Mucosa of stomach (tissue), 1 donor: Measurements from ENCODE around the gene SPDYE6.
"Not testable (repeated sequence)": the region's sequence is repeated elsewhere in the genome, so short reads cannot be mapped to it uniquely, and the experiment has no call there.

Experiments
- H3K27me3 ChIP-seq: one replicate; pipeline ENCODE4 v1.7.0; 2013; ENCODE audit warnings: mild to moderate bottlenecking, low read length; ENCODE audit not compliant: control insufficient read depth, insufficient read depth
- H3K36me3 ChIP-seq: one replicate; pipeline ENCODE4 v1.7.0; 2013; ENCODE audit warnings: low read length; ENCODE audit not compliant: control insufficient read depth, insufficient read depth
- H3K4me1 ChIP-seq: one replicate; pipeline ENCODE4 v1.7.0; 2013; ENCODE audit warnings: mild to moderate bottlenecking, low read length; ENCODE audit not compliant: control insufficient read depth, insufficient read depth
- H3K4me3 ChIP-seq: one replicate; pipeline ENCODE4 v1.7.0; 2013; ENCODE audit warnings: low read length
- H3K9ac ChIP-seq: one replicate; pipeline ENCODE4 v1.7.0; 2013; ENCODE audit warnings: mild to moderate bottlenecking, low read length, moderate library complexity
- H3K9me3 ChIP-seq: one replicate; pipeline ENCODE4 v1.7.0; 2013; ENCODE audit warnings: mild to moderate bottlenecking, low read length, moderate library complexity; ENCODE audit not compliant: control insufficient read depth
- donor health status: Pancreatic carcinoma.

SPDYE6 gene, protein sequence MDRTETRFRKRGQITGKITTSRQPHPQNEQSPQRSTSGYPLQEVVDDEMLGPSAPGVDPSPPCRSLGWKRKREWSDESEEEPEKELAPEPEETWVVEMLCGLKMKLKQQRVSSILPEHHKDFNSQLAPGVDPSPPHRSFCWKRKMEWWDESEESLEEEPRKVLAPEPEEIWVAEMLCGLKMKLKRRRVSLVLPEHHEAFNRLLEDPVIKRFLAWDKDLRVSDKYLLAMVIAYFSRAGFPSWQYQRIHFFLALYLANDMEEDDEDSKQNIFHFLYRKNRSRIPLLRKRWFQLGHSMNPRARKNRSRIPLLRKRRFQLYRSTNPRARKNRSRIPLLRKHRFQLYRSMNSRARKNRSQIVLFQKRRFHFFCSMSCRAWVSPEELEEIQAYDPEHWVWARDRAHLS

GRCh38 chr7:102356344-102356743, at the start of gene SPDYE6:
TSS of gene SPDYE6 (minus strand) at chr7:102356444. CDS start at chr7:102356023, 421 bp downstream.
- H3K36me3 ChIP-seq, H3K9me3 ChIP-seq, H3K4me1 ChIP-seq, H3K27me3 ChIP-seq, H3K4me3 ChIP-seq, H3K9ac ChIP-seq: not testable (repeated sequence)

GRCh38 chr7:102404862-102405188, 48.6 kb upstream of the SPDYE6 start:
- not testable (repeated sequence) for H3K36me3 ChIP-seq, H3K4me1 ChIP-seq, H3K9me3 ChIP-seq, H3K27me3 ChIP-seq, H3K4me3 ChIP-seq, H3K9ac ChIP-seq

GRCh38 chr7:102404005-102404861, 48.0 kb upstream of the SPDYE6 start:
- H3K4me3 ChIP-seq, result no peak overlapping the region
- peaks cover 7% of the 10 kb centered on the region for H3K36me3 ChIP-seq
- H3K27me3 ChIP-seq, result no peaks in the 10 kb centered on the region
- no peak overlapping the region for H3K9ac ChIP-seq
- no peaks in the 10 kb centered on the region for H3K4me1 ChIP-seq
- H3K9me3 ChIP-seq, result no peaks in the 10 kb centered on the region

DNA sequence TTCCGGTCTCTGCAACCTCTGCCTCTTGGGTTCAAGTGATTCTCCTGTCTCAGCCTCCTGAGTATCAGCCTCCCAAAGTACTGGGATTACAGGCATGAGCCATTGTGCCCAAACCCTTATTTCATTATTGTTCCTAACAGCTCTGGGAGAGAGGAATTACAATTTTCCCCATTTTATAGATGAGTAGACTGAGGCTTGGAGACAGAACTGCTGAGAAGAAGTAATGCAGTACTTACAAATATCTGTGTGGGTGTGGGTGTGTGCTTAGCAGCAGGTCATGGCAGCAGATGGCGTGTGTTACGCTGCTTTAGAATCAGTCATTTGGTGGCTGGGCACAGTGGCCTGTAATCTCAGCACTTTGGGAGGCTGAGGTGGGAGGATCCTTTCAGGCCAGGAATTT, 47.3 kb upstream of the SPDYE6 start:
- Histone ChIP-seq H3K27me3 (no peaks in the 10 kb centered on the region), H3K4me3 (no peak overlapping the region), H3K9me3 (no peaks in the 10 kb centered on the region), H3K9ac (no peak overlapping the region), H3K36me3 (peaks cover 7% of the 10 kb centered on the region), H3K4me1 (no peaks in the 10 kb centered on the region)

DNA sequence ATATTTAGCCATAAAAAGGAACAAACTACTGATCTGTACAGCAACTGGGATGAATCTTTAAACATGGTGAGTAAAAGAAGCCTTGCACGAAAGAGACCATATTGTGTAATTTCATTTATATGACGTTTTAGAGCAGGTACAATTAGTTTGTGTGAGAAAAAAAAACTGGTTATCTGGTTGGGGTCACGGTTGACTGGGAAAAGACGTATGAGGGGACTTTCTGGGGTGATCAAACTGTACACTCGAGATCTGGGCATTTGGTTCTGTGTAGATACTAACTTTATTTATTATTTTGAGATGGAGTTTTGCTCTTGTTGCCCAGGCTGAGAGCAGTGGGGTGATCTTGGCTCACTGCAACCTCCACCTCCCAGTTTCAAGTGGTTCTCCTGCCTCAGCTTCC, 44.1 kb upstream of the SPDYE6 start:
- Histone ChIP-seq H3K9ac (no peak overlapping the region), H3K4me1 (peaks cover 8% of the 10 kb centered on the region), H3K36me3 (no peaks in the 10 kb centered on the region), H3K4me3 (no peak overlapping the region), H3K9me3 (no peaks in the 10 kb centered on the region), H3K27me3 (no peaks in the 10 kb centered on the region)

- H3K4me1 ChIP-seq, result peaks cover 8% of the 10 kb centered on the region
- H3K36me3 ChIP-seq, result no peaks in the 10 kb centered on the region
- no peak overlapping the region for H3K4me3 ChIP-seq
- no peaks in the 10 kb centered on the region for H3K9me3 ChIP-seq
- H3K9ac ChIP-seq, result no peak overlapping the region
- no peaks in the 10 kb centered on the region for H3K27me3 ChIP-seq
Observed at GRCh38 chr7:102398543-102398942, 42.3 kb upstream of the SPDYE6 start.

DNA sequence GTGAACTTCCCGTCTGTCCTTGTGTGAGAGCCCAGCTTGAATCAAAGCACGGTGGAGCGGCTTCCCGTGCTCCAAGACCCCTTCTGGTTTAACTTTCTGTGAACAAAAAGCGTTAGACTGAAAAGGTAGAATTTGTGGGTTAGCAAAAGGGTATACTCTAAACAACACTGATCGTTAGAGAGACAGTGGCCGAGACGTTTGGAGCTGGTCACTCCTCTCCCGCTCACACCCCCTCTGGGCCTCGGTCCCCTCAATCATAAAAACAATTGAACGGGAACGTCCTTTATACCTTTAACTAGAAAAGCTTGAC, 40.4 kb upstream of the SPDYE6 start:
- peak overlapping the region; percentile 96 for H3K9ac ChIP-seq
- peaks cover 4% of the 10 kb centered on the region for H3K36me3 ChIP-seq
- H3K9me3 ChIP-seq, result no peaks in the 10 kb centered on the region
- H3K27me3 ChIP-seq, result no peaks in the 10 kb centered on the region
- peaks cover 8% of the 10 kb centered on the region for H3K4me1 ChIP-seq
- peak overlapping the region; percentile 88 for H3K4me3 ChIP-seq

- H3K27me3 ChIP-seq, result no peaks in the 10 kb centered on the region
- peaks cover 4% of the 10 kb centered on the region for H3K36me3 ChIP-seq
- no peaks in the 10 kb centered on the region for H3K9me3 ChIP-seq
- H3K4me3 ChIP-seq, result peak within 1 kb of the TSS; percentile 88
- H3K4me1 ChIP-seq, result peaks cover 8% of the 10 kb centered on the region
- peak within 1 kb of the TSS; percentile 96 for H3K9ac ChIP-seq
Observed at GRCh38 chr7:102395873-102396709, 39.8 kb upstream of the SPDYE6 start, which contains the start of gene PRKRIP1. TSS of gene PRKRIP1 (plus strand) at chr7:102396363. CDS start at chr7:102396412, 49 bp downstream.

DNA sequence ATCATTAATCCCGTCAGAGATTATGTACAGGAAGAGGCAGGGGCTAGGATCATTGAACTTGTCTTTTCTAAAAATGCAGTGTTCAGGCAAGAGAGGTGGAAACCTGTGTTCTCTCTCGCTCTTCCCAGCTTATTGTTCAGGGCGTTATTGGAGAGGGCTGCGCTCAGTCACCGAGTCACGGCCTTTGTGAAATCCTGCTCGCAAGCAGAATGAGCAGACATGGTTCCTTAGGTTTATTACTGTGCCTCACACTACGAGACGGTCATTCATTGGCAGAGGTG, 39.3 kb upstream of the SPDYE6 start:
- H3K4me1 ChIP-seq, result peaks cover 8% of the 10 kb centered on the region
- peak overlapping the region; percentile 96 for H3K9ac ChIP-seq
- peak overlapping the region; percentile 88 for H3K4me3 ChIP-seq
- H3K36me3 ChIP-seq, result peaks cover 4% of the 10 kb centered on the region
- H3K27me3 ChIP-seq, result no peaks in the 10 kb centered on the region
- H3K9me3 ChIP-seq, result no peaks in the 10 kb centered on the region

DNA sequence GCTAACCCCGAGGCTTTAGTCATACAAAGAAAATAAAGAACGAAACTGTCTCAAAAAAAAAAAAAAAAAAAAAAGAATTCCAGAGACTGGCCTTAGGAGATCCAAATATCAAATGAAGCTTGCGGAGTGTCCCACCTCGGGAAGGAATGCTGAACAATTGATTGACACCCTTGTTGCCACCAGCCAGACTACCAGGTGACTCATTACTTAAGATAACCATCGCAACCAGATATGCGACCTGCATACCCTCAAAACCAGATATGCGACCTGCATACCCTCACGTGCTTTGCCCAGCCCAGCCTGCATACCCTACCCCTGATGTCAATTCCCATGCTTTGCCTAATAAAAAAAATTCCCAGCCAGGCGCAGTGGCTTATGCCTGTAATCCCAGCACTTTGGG, 37.2 kb upstream of the SPDYE6 start:
- H3K4me3 ChIP-seq, result no peak overlapping the region
- H3K27me3 ChIP-seq, result no peaks in the 10 kb centered on the region
- peaks cover 8% of the 10 kb centered on the region for H3K4me1 ChIP-seq
- no peak overlapping the region for H3K9ac ChIP-seq
- H3K9me3 ChIP-seq, result no peaks in the 10 kb centered on the region
- H3K36me3 ChIP-seq, result peaks cover 4% of the 10 kb centered on the region

DNA sequence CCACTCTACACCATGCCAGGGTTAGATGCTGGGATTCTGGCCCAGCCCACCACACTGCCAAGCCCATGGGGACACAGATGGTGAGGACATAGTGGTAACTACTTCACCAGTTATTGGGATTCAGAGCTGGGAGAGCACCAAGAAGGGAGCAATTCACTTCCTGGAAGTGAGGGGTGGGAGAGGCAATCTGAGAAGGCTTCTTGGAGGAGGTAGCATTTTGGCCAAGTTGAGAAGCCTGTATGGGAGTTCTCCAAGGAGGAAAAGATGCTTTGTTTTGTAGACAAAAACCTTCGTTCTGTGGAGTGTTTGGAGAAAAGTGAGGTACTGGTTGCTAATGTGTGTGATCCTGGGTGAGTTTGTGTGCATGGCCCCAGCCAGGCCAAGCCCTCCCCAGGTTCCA, 36.1 kb upstream of the SPDYE6 start:
- H3K36me3 ChIP-seq, result peaks cover 4% of the 10 kb centered on the region
- no peak overlapping the region for H3K9ac ChIP-seq
- H3K9me3 ChIP-seq, result no peaks in the 10 kb centered on the region
- H3K4me3 ChIP-seq, result no peak overlapping the region
- H3K27me3 ChIP-seq, result no peaks in the 10 kb centered on the region
- H3K4me1 ChIP-seq, result peaks cover 7% of the 10 kb centered on the region
